ENCODE measurements around the gene ELAVL4. TPM values are rescaled to one million over a fixed set of nuclear protein-coding genes. Genes with fewer than 3 reads are reported as not detected.
"Not testable (repeated sequence)": the region's sequence is repeated elsewhere in the genome, so short reads cannot be mapped to it uniquely, and the experiment has no call there.

ELAVL4 gene
- total RNA-seq, 2 experiments from 2014 or later = not detected

DNA sequence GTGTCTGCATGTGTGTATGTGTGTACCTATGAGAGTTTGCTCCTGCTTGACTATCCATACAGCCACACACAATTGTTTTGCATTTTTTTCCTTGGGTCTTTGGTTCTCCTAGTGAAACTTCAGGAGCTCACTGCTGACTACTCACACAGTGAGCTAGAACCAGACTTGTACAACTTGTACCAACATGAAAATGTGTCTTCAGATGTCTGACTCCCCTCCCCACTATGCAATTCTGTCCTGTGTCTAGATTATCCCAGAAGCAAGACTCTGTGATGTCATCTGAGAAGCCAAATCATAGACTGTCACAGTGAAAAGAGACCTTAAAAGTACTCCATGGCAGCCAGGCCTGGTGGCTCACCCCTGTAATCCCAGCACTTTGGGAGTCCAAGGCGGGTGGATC, 49.7 kb downstream of the ELAVL4 start:
- DNase-seq = no peak
- Mint-ChIP-seq H3K27ac (no peak overlapping the region), H3K4me3 (no peak overlapping the region), H3K36me3 (ENCODE audit: low read depth) (no peaks in the 10 kb centered on the region), H3K9me3 (ENCODE audit: insufficient read depth) (no peaks in the 10 kb centered on the region), H3K27me3 (ENCODE audit: low read depth) (no peaks in the 10 kb centered on the region), H3K4me1 (ENCODE audit: low read depth) (no peaks in the 10 kb centered on the region)
- no peak for ATAC-seq
- POLR2A ChIA-PET = no interaction called here
- CTCF ChIA-PET = no interaction called here

DNA sequence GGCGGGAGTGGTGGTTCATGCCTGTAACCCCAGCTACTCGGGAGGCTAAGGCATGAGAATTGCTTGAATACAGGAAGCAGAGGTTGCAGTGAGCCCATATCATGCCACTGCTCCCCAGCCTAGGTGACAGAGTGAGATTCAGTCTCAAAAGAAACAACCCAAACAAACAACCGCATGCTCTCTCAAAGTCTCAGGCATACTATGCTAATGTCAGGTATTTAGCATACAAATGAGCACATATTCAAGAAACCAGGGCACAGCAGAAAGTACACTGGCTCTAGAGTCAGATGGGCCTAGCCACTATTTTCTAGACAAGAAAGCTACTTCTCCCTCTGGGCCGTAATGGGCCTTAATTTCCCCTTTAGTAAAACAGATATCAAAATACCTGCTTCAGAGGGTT, 55.0 kb downstream of the ELAVL4 start:
- no peaks in the 10 kb centered on the region for H3K4me1 Mint-ChIP-seq (ENCODE audit: low read depth)
- ChIA-PET POLR2A (no interaction called here), CTCF (no interaction called here)
- DNase-seq (no peak), ATAC-seq (no peak)
- no peak overlapping the region for H3K27ac Mint-ChIP-seq
- H3K4me3 Mint-ChIP-seq = no peak overlapping the region
- no peaks in the 10 kb centered on the region for H3K27me3 Mint-ChIP-seq (ENCODE audit: low read depth)
- no peaks in the 10 kb centered on the region for H3K9me3 Mint-ChIP-seq (ENCODE audit: insufficient read depth)
- H3K36me3 Mint-ChIP-seq (ENCODE audit: low read depth) = no peaks in the 10 kb centered on the region

DNA sequence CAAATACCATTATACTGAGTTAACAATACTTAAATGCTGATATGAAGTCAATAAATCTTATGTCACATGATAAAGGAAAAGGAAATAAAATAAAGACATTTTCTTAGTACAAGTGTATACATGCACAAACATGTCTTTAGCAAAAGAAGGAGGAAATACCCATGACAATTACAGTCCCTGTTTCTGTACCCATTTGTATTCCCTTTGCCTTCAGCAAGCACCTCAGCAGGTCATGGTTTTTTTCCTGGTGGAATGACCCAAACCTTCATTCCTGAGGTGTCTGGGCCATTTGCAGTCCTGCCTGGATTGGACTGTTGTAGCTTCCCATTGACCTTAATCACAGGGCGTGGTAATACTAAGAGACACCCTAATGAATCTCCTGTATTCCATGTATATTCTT, 57.6 kb downstream of the ELAVL4 start:
- H3K27ac Mint-ChIP-seq; CTCF ChIA-PET; H3K27me3 Mint-ChIP-seq (ENCODE audit: low read depth); H3K9me3 Mint-ChIP-seq (ENCODE audit: insufficient read depth); H3K36me3 Mint-ChIP-seq (ENCODE audit: low read depth); POLR2A ChIA-PET; DNase-seq; ATAC-seq; H3K4me3 Mint-ChIP-seq; H3K4me1 Mint-ChIP-seq (ENCODE audit: low read depth): not testable (repeated sequence)

DNA sequence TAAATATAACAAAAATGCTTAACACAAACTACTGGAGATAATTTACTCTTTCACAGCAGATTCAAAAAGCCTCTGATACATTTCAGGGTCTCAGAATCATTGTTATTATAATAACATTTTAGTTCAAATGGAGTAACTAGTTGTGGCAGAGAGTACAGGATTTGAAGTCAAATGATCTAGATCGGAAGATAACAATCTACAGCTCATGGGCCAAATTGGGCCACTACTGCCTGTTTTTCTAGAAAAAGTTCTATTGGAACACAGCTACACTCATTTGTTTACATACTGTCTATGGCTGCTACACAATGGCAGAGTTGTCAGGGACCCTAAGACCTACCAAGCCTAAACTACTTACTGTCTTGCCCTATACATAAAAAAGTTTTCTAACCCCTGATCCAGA, 63.6 kb downstream of the ELAVL4 start:
- POLR2A ChIA-PET = no interaction called here
- DNase-seq = no peak
- H3K4me1 Mint-ChIP-seq (ENCODE audit: low read depth) = no peaks in the 10 kb centered on the region
- no peaks in the 10 kb centered on the region for H3K9me3 Mint-ChIP-seq (ENCODE audit: insufficient read depth)
- H3K4me3 Mint-ChIP-seq = no peak overlapping the region
- H3K36me3 Mint-ChIP-seq (ENCODE audit: low read depth) = no peaks in the 10 kb centered on the region
- H3K27me3 Mint-ChIP-seq (ENCODE audit: low read depth) = peaks cover 4% of the 10 kb centered on the region
- CTCF ChIA-PET = interaction anchor here (0.7 kb wide), 1 partner anchor 589 kb away, joined by 3 read pairs; no protein-coding TSS in a partner anchor
- no peak for ATAC-seq
- H3K27ac Mint-ChIP-seq = no peak overlapping the region

DNA sequence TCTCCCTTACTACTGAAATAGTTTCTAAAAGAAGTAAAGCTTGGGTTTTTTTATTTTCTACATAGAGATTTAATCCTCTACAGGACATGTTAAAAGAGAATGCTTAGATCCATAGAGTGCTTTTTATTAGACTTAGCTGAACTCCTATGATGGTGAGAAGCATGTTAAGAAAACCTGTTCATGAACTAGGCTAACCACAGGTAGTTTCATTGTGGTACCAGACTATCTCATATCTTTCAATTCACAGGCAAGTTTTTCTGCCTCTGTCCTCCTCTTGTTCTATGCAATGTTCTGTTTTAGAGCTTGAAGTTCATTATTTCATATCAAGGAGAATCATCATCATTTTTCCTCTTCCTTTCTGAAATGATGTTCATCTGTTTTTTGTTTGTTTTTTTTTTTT, 65.4 kb downstream of the ELAVL4 start:
- DNase-seq (no peak), ATAC-seq (no peak)
- Mint-ChIP-seq H3K9me3 (ENCODE audit: insufficient read depth) (no peaks in the 10 kb centered on the region), H3K27ac (no peak overlapping the region), H3K27me3 (ENCODE audit: low read depth) (peaks cover 4% of the 10 kb centered on the region), H3K4me3 (no peak overlapping the region), H3K4me1 (ENCODE audit: low read depth) (no peaks in the 10 kb centered on the region), H3K36me3 (ENCODE audit: low read depth) (no peaks in the 10 kb centered on the region)
- POLR2A ChIA-PET = no interaction called here
- CTCF ChIA-PET = no interaction called here

DNA sequence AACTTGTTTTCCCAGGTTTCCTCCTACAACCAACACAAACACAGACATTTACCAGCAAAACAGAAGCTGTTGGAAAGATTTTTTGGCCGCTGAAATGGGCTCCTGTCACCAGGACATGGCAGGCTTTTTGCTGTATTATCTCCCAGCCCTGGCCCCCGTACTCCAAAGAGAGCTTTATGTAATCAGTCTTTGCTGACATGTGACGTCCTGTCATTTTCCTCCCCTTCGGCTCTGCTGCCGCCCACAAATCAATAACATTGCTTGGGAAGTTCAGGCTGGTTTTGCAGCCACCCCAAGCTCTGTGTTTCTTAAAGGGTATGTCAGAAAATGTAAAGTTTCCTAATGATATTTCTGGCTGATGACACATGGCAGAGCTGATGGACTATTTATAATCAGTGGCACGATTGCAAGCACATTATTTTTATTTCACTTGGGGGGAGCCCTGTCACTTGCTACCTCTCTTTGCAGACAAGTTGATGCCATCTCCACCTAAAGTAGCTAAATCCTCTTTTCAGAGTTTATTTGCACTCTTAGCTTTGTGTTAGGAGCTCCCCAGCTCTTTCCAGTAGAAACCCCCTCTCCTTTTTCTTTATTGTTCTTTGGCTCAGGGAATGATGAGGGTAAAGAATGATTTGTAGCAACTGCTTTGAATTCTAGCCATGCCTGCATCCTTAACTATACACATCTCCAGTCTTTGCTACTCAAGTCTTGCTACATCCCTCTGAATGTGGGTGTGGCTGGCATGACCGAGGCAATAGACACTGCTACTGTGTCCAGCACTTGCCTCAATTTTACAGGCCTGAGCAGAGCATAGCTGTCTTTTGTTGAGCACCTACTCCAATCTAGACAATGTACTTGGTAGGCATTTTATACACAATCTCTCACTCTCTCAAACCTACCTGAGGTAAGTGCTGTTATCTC, 67.3 kb downstream of the ELAVL4 start:
- Mint-ChIP-seq H3K36me3 (ENCODE audit: low read depth) (no peaks in the 10 kb centered on the region), H3K27ac (no peak overlapping the region), H3K27me3 (ENCODE audit: low read depth) (peaks cover 4% of the 10 kb centered on the region), H3K9me3 (ENCODE audit: insufficient read depth) (no peaks in the 10 kb centered on the region), H3K4me1 (ENCODE audit: low read depth) (no peaks in the 10 kb centered on the region), H3K4me3 (no peak overlapping the region)
- CTCF ChIA-PET = no interaction called here
- ATAC-seq = no peak
- POLR2A ChIA-PET = no interaction called here
- no peak for DNase-seq

DNA sequence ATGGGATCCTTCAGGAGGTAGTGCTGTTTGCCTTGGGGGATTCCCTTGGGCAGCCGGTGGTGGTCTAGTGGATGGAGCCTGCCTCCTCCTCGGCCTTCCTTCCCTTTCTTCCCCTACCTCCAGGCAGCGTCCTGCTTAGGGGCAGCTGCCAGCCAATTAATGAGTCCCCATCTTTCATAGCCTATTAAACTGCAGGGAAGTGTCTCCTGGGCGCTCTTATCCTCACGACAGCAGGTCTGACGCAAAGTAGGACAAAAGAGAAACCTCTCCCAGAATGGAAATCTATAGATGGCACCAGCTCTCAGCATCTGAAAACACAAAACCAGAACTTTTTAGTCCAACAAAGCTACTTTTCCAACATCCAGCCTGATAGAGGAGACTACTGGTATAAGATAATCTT, 69.3 kb downstream of the ELAVL4 start:
- Mint-ChIP-seq H3K27me3 (ENCODE audit: low read depth) (peaks cover 2% of the 10 kb centered on the region), H3K9me3 (ENCODE audit: insufficient read depth) (no peaks in the 10 kb centered on the region), H3K36me3 (ENCODE audit: low read depth) (no peaks in the 10 kb centered on the region), H3K27ac (no peak overlapping the region), H3K4me1 (ENCODE audit: low read depth) (no peaks in the 10 kb centered on the region), H3K4me3 (no peak overlapping the region)
- ChIA-PET CTCF (no interaction called here), POLR2A (no interaction called here)
- DNase-seq (no peak), ATAC-seq (no peak)

DNA sequence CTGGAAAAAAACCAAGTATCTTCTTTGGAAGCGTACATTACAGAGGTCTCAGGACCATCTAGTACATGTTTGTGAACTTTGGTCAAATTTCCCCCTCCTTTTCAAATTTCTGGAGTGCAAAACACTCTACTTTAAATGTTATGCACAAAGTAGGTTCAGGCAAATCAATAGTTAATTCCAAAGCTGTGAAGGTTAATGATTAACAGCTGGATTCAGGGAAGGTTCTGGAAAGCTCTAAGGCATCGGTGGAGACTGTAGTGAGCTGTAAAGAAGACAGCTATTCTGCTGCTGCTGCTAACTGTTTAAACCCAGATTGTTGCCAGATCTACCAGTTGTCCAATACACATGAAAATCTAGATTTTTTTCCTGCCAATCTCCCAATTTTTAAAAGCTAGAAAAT, 70.9 kb downstream of the ELAVL4 start:
- no peaks in the 10 kb centered on the region for H3K9me3 Mint-ChIP-seq (ENCODE audit: insufficient read depth)
- H3K4me3 Mint-ChIP-seq = no peak overlapping the region
- no peak for DNase-seq
- ChIA-PET CTCF (no interaction called here), POLR2A (no interaction called here)
- no peaks in the 10 kb centered on the region for H3K27me3 Mint-ChIP-seq (ENCODE audit: low read depth)
- no peaks in the 10 kb centered on the region for H3K4me1 Mint-ChIP-seq (ENCODE audit: low read depth)
- H3K27ac Mint-ChIP-seq = no peak overlapping the region
- no peaks in the 10 kb centered on the region for H3K36me3 Mint-ChIP-seq (ENCODE audit: low read depth)
- no peak for ATAC-seq

DNA sequence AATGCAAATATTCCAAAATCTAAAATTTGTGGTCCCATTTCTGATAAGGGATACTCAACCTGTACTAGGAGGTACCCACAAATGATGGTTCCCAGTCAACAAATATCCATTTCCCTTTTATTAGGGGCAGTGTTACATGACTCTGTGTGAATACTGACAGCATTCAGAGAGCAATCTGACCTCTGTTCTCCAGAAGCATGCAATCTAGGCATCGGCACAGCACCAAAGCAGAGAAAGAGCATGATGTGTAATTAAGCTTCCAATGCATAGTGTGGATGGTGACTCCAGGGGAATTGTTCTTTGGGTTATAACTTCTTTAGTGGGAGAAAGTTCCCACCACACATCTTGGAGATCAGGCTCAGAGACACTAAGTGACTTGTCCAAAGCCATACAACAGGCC, 71.6 kb downstream of the ELAVL4 start:
- POLR2A ChIA-PET = no interaction called here
- CTCF ChIA-PET = no interaction called here
- Mint-ChIP-seq H3K27me3 (ENCODE audit: low read depth) (no peaks in the 10 kb centered on the region), H3K4me1 (ENCODE audit: low read depth) (no peaks in the 10 kb centered on the region), H3K9me3 (ENCODE audit: insufficient read depth) (no peaks in the 10 kb centered on the region), H3K27ac (no peak overlapping the region), H3K36me3 (ENCODE audit: low read depth) (no peaks in the 10 kb centered on the region), H3K4me3 (no peak overlapping the region)
- DNase-seq (no peak), ATAC-seq (no peak)

DNA sequence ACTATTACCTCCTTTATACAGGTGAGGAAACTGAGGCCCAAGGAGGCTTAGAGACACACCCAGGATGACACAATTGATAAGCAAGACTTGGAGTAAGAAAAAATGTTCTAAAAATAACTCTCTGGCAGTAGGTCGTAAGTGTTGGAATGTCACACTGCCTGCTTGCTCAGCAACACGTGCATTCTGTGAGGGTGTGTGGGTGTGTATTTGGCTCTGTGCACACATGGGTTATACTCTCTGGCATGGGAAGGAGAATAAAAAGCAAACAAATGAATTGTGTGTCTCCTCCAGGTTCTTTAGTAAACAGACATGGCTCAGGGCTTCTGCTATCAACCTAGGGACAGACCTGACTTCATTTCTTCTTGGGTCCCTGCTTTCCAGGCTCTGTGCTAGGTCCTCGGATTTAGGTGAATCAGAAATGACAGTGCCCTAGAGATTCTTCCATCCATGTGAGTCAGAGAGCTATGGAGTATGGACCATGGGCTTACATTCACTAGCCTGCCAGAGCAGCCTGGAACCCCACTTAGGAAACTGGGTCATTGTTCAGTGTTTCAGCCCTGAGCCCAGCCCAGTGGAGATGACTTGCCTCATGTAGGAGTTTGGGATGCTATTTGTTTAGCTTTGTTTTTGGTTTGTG, 72.4 kb downstream of the ELAVL4 start:
- DNase-seq (no peak), ATAC-seq (no peak)
- ChIA-PET CTCF (no interaction called here), POLR2A (no interaction called here)
- no peak overlapping the region for H3K4me3 Mint-ChIP-seq
- H3K9me3 Mint-ChIP-seq (ENCODE audit: insufficient read depth) = no peaks in the 10 kb centered on the region
- H3K36me3 Mint-ChIP-seq (ENCODE audit: low read depth) = no peaks in the 10 kb centered on the region
- no peaks in the 10 kb centered on the region for H3K27me3 Mint-ChIP-seq (ENCODE audit: low read depth)
- no peaks in the 10 kb centered on the region for H3K4me1 Mint-ChIP-seq (ENCODE audit: low read depth)
- no peak overlapping the region for H3K27ac Mint-ChIP-seq

DNA sequence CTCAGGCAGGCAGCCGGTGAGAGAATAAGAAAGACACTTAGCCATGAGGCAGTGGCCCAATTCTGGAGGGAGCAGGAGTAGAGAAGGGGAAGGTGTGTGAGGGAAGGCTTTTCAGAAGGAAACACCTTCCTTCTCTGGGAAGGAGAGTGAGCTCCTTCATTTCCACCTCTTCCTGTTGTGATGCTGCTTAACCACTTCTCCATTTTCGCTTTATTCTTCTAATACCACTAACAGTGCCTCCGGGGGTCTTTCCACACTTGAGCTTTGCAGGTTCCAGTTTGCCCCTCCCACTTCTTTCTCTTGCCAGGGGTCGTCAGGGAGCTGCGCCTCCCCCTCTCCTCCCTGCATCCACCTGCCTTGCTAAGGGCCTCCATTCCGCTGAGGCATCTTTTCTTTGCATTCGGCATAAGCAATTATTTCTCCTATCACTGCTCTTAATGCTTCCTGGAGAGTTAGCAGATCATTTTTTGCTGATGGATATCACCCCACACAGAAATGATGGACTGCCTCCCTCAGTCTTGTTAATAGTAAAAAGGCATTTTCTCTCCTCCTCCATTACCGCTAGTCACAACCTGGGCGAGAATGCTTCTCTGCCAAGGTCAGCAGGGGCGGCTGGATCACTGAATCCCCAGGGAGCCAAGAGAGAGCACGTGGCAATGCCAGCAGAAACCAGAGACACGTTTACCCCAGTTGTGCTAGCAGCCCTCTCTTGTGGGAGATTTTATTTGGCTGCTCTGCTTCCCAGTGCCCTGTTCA, 74.8 kb downstream of the ELAVL4 start:
- DNase-seq = no peak
- ATAC-seq = no peak
- no peak overlapping the region for H3K27ac Mint-ChIP-seq
- H3K4me1 Mint-ChIP-seq (ENCODE audit: low read depth) = no peaks in the 10 kb centered on the region
- H3K27me3 Mint-ChIP-seq (ENCODE audit: low read depth) = no peaks in the 10 kb centered on the region
- no peaks in the 10 kb centered on the region for H3K9me3 Mint-ChIP-seq (ENCODE audit: insufficient read depth)
- ChIA-PET CTCF (no interaction called here), POLR2A (no interaction called here)
- no peak overlapping the region for H3K4me3 Mint-ChIP-seq
- H3K36me3 Mint-ChIP-seq (ENCODE audit: low read depth) = no peaks in the 10 kb centered on the region

DNA sequence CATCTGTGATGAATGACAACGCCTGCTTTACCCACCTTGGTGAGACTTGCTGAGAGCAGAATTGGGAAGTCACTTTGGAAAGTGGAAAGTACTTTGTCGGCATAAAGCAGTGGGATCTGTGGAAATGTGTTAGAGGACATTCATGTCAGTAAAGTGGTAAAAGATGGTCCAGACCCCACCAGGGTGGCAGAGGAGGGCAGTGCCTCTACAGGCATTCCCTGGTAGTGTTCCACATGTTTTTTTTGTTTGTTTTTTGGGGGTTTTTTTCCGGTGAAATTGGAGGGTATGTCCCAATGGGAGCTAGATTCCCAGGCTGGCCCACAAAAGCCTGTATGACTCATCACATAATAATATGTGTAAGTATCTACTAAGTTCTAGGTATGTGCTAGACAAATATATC, 80.6 kb downstream of the ELAVL4 start:
- ChIA-PET CTCF (no interaction called here), POLR2A (no interaction called here)
- no peaks in the 10 kb centered on the region for H3K9me3 Mint-ChIP-seq (ENCODE audit: insufficient read depth)
- H3K27me3 Mint-ChIP-seq (ENCODE audit: low read depth) = no peaks in the 10 kb centered on the region
- no peaks in the 10 kb centered on the region for H3K36me3 Mint-ChIP-seq (ENCODE audit: low read depth)
- DNase-seq (no peak), ATAC-seq (no peak)
- H3K4me1 Mint-ChIP-seq (ENCODE audit: low read depth) = no peaks in the 10 kb centered on the region
- H3K27ac Mint-ChIP-seq = no peak overlapping the region
- H3K4me3 Mint-ChIP-seq = no peak overlapping the region

All from activated CD8-positive, alpha-beta T cell treated with anti-CD3 and anti-CD28 coated beads, Interleukin-2, amount 10 ng/mL, durations not matched to agents 7 days and 5 days (primary cell).